OCI-LY7 (cell line): ENCODE data around the gene SPATA6.

ENCODE experiments used
- CTCF ChIP-seq: fragments of 200-600 bp; sonication (generic); conservative IDR thresholded peaks from 2 replicates; pipeline ENCODE4 v1.5.1; 2014; ENCODE audit warnings: mild to moderate bottlenecking, antibody characterized with exemption, low read length, moderate library complexity, mixed read lengths
- EZH2phosphoT487 ChIP-seq: fragments of 200-600 bp; sonication (generic); IDR thresholded peaks from 2 replicates; pipeline ENCODE4 v1.6.1; 2018; ENCODE audit warnings: low read depth, borderline replicate concordance, mild to moderate bottlenecking, mixed run types, antibody characterized with exemption, low read length, moderate library complexity, mixed read lengths

GRCh38 chr1:48493970-48494769, 22.2 kb upstream of the SPATA6 start:
- TF ChIP-seq CTCF, result no peak
- TF ChIP-seq EZH2phosphoT487, result no peak
